Effector memory CD8-positive, alpha-beta T cell (primary cell): ENCODE data around the gene CBL.
"Not testable (repeated sequence)": the region's sequence is repeated elsewhere in the genome, so short reads cannot be mapped to it uniquely, and the experiment has no call there.

Experiments used
- ATAC-seq: fragments of 150-1000 bp; cut with Tn5 transposase; replicated peaks from 2 replicates; pipeline ENCODE4 v1.10.0; 2021; ENCODE audit warnings: mild to moderate bottlenecking, moderate library complexity
- DNase-seq, 3 experiments: peaks; one replicate each; pipeline ENCODE4 v3.0.0; 2021
- H3K27ac Mint-ChIP-seq, 2 donors: one replicate each; pipeline ENCODE4 v1.8.0; 2022; ENCODE audit warnings: mild to moderate bottlenecking in 2 of 2, mixed read lengths in 2 of 2, moderate library complexity in 2 of 2
- H3K27me3 Mint-ChIP-seq, 2 donors: one replicate each; pipeline ENCODE4 v1.8.0; 2022; ENCODE audit warnings: mixed read lengths in 2 of 2
- H3K36me3 Mint-ChIP-seq: one replicate; pipeline ENCODE4 v1.8.0; 2022; ENCODE audit warnings: mild to moderate bottlenecking, moderate library complexity, mixed read lengths; ENCODE audit not compliant: insufficient read depth
- H3K4me1 Mint-ChIP-seq, 2 donors: one replicate each; pipeline ENCODE4 v1.8.0; 2022; ENCODE audit warnings: low read depth in 2 of 2, mixed read lengths in 2 of 2
- H3K4me3 Mint-ChIP-seq, 2 donors: one replicate each; pipeline ENCODE4 v1.8.0; 2022; ENCODE audit warnings: mild to moderate bottlenecking in 2 of 2, mixed read lengths in 2 of 2, moderate library complexity in 2 of 2
- H3K9me3 Mint-ChIP-seq, 2 donors: one replicate each; pipeline ENCODE4 v1.8.0; 2022; ENCODE audit warnings: mixed read lengths in 2 of 2

The CBL gene

DNA sequence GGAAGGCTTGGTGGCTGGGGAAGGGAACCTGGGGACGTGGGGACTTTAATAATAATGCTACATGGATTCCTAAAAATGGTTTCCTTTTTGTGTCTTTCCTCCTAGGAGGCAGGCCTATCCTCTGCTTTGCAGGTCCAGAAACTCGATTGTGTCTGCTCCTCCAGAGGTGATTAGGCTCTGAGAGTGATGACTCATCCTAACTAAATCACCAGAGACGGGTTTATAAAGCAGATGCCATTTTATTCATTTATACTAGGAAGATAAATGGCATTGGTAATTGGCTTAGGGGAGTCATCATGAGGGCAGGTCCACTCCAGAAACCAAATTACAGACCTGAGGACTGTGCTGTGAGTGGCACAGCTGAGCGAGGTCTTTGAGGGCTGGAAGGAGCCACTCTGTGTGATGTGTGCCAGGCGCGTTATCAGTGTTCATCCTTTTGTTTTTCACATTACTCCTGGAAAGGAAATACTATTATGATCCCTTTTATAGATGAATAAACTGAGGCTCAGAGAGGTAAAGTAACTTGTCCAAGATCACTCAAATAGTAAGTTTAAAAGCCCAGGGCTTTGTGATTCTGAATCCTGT lies 30.6 kb upstream of the CBL start:
- Mint-ChIP-seq H3K27me3 (no peaks in the 10 kb centered on the region), H3K9me3 (no peaks in the 10 kb centered on the region), H3K4me1 (peaks cover 0 to 4% of the 10 kb centered on the region in 2 donors), H3K36me3 (peaks cover 18% of the 10 kb centered on the region), H3K27ac (no peak overlapping the region), H3K4me3 (no peak overlapping the region)
- no peak for ATAC-seq
- no peak for DNase-seq

GRCh38 chr11:119178166-119178680 lies 27.9 kb upstream of the CBL start:
- DNase-seq (no peak), ATAC-seq (no peak)
- Mint-ChIP-seq H3K9me3 (no peaks in the 10 kb centered on the region), H3K36me3 (peaks cover 17% of the 10 kb centered on the region), H3K4me3 (no peak overlapping the region), H3K4me1 (peaks cover 0 to 4% of the 10 kb centered on the region in 2 donors), H3K27ac (no peak overlapping the region), H3K27me3 (no peaks in the 10 kb centered on the region)

DNA sequence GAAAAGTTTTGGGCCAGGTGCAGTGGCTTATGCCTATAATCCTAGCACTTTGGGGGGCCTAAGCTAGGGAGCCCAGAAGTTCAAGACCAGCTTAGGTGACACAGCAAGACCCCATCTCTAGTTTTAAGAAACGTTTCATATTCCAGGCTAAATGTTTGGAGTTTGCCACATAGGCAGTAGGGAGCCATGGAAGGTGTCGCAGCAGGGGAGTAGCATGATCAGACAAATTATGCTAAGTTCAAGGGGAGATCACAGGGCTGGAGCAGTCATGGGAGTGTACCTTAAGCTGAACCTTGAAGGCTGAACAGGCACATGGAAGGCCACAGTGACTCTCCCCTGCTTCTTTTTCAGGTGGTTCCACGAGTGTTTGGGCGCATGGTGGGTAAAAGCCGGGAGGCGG lies 26.8 kb upstream of the CBL start:
- Mint-ChIP-seq H3K9me3 (no peaks in the 10 kb centered on the region), H3K27ac (no peak overlapping the region)

GRCh38 chr11:119179983-119180382 lies 26.2 kb upstream of the CBL start:
- Mint-ChIP-seq H3K27ac (peak overlapping the region in 1 of 2 donors; percentile 25), H3K4me3 (no peak overlapping the region), H3K36me3 (peaks cover 17% of the 10 kb centered on the region), H3K27me3 (no peaks in the 10 kb centered on the region), H3K9me3 (no peaks in the 10 kb centered on the region), H3K4me1 (peaks cover 0 to 4% of the 10 kb centered on the region in 2 donors)
- ATAC-seq, result no peak
- no peak for DNase-seq

More for the DNA sequence above, 26.8 kb upstream of the CBL start:
- H3K36me3 Mint-ChIP-seq, result peaks cover 17% of the 10 kb centered on the region
- no peak for ATAC-seq
- no peak overlapping the region for H3K4me3 Mint-ChIP-seq
- DNase-seq, result no peak
- H3K4me1 Mint-ChIP-seq, result peaks cover 0 to 4% of the 10 kb centered on the region in 2 donors
- H3K27me3 Mint-ChIP-seq, result no peaks in the 10 kb centered on the region

GRCh38 chr11:119180729-119181676 lies 25.1 kb upstream of the CBL start:
- H3K4me3 Mint-ChIP-seq, result no peak overlapping the region
- H3K27ac Mint-ChIP-seq, result no peak overlapping the region
- ATAC-seq, result no peak
- no peaks in the 10 kb centered on the region for H3K9me3 Mint-ChIP-seq
- no peaks in the 10 kb centered on the region for H3K4me1 Mint-ChIP-seq
- peaks cover 20% of the 10 kb centered on the region for H3K36me3 Mint-ChIP-seq
- no peak for DNase-seq
- peaks cover 2 to 10% of the 10 kb centered on the region in 2 donors for H3K27me3 Mint-ChIP-seq

GRCh38 chr11:119181677-119182412 lies 24.3 kb upstream of the CBL start:
- DNase-seq, result no peak
- Mint-ChIP-seq H3K27me3 (peaks cover 11 to 18% of the 10 kb centered on the region in 2 donors), H3K4me3 (no peak overlapping the region), H3K36me3 (peaks cover 20% of the 10 kb centered on the region), H3K4me1 (no peaks in the 10 kb centered on the region), H3K27ac (no peak overlapping the region), H3K9me3 (no peaks in the 10 kb centered on the region)
- no peak for ATAC-seq

DNA sequence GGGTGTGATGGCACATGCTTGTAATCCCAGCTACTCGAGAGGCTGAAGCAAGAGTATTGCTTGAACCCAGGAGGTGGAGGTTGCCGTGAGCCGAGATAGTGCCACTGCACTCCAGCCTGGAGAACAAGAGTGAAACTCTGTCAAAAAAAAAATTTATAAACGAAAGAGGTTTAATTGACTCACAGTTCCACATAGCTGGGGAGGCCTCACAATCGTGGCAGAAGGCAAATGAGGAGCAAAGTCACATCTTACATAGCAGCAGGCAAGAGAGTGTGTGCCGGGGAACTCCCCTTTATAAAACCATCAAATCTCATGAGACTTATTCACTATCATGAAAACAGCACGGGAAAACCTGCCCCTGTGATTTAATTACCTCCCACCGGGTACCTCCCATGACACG lies 21.7 kb upstream of the CBL start:
- H3K36me3 Mint-ChIP-seq, ATAC-seq, H3K9me3 Mint-ChIP-seq, H3K4me1 Mint-ChIP-seq, DNase-seq, H3K4me3 Mint-ChIP-seq, H3K27ac Mint-ChIP-seq: not testable (repeated sequence)
- H3K27me3 Mint-ChIP-seq, result peaks cover 16 to 38% of the 10 kb centered on the region in 2 donors

DNA sequence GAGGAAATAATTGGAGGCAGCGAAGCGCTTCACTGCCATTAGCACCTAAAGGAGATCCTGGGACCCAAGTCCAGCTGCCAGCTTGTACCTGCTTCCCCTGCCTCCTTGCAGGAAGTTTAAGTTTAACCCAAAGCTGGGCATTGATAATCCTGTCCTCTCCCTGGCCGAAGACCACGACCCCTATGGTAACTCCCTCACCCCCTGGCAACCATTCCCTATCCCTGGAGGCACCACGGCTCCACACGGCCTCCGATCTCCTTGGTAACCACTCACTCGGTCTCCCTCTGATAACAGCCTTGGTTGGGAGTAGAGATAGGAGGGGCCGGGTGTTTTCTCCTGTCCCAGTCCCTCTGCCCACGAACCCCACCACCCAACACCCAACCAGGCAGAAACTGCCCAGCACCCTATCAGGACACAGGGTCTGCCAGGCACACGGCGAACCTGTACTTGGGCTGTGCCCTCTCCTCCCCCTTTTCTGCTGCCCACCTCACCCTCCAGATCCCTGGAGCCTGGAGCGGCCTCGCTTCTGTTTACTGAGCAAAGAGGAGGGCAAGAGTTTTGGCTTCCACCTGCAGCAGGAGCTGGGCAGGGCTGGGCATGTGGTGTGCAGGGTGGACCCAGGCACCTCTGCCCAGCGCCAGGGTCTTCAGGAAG lies 20.0 kb upstream of the CBL start:
- Mint-ChIP-seq H3K36me3 (peaks cover 3% of the 10 kb centered on the region), H3K27me3 (peaks cover 16 to 40% of the 10 kb centered on the region in 2 donors), H3K4me1 (no peaks in the 10 kb centered on the region), H3K9me3 (no peaks in the 10 kb centered on the region), H3K4me3 (no peak overlapping the region), H3K27ac (no peak overlapping the region)
- no peak for ATAC-seq
- no peak for DNase-seq

DNA sequence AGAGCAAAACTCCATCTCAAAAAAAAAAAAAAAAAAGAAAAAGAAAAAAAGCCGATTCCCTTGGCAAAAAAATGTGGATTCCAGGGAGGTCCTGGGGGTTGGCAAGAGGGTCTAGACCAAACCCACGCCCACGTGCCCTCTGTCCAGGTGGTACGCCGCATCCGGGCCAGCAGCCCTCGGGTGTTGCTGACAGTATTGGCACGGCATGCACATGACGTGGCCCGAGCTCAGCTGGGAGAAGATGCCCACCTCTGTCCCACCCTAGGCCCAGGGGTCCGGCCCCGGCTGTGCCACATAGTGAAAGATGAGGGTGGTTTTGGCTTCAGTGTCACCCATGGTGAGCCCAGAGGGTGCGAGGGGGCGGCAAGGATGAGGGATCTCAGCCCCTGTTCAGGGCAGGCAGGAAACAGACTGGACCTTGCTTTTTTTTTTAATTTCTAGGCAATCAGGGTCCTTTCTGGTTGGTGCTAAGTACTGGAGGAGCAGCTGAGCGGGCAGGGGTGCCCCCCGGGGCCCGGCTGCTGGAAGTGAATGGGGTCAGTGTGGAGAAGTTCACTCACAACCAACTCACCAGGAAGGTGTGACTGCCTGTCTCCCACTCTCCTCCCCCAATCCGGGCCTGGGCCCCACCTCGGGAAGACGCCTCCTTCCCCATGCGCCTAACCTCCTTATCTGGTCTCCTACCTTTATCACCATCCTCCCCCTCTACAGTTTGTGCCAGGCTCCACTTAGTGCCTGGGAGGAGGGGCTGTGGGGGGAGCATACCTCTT lies 18.8 kb upstream of the CBL start:
- peaks cover 3% of the 10 kb centered on the region for H3K36me3 Mint-ChIP-seq
- H3K4me3 Mint-ChIP-seq, result no peak overlapping the region
- peaks cover 16 to 40% of the 10 kb centered on the region in 2 donors for H3K27me3 Mint-ChIP-seq
- DNase-seq (no peak), ATAC-seq (no peak)
- no peaks in the 10 kb centered on the region for H3K4me1 Mint-ChIP-seq
- peak overlapping the region in 1 of 2 donors; percentile 62 for H3K27ac Mint-ChIP-seq
- no peaks in the 10 kb centered on the region for H3K9me3 Mint-ChIP-seq

DNA sequence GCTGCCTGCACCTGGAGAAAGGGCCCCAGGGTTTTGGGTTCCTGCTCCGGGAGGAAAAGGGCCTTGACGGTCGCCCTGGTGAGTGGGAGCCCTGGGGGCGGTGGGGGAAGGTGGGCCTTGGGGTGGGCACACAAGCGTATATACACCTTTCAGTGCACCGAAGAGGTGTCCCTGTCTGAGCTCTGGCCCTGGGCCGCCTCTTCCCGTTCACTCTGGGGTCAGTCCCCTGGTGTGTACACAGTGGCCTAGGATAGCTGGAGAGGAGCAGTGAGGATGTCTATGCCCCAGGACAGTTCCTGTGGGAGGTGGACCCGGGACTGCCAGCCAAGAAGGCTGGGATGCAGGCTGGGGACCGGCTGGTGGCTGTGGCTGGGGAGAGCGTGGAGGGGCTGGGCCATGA lies 18.1 kb upstream of the CBL start:
- H3K4me1 Mint-ChIP-seq, result no peaks in the 10 kb centered on the region
- DNase-seq (no peak), ATAC-seq (no peak)
- H3K27me3 Mint-ChIP-seq, result peaks cover 16 to 40% of the 10 kb centered on the region in 2 donors
- no peak overlapping the region for H3K27ac Mint-ChIP-seq
- H3K36me3 Mint-ChIP-seq, result peaks cover 3% of the 10 kb centered on the region
- no peak overlapping the region for H3K4me3 Mint-ChIP-seq
- H3K9me3 Mint-ChIP-seq, result no peaks in the 10 kb centered on the region

- Mint-ChIP-seq H3K4me1 (no peaks in the 10 kb centered on the region), H3K27me3 (peaks cover 24 to 40% of the 10 kb centered on the region in 2 donors)
- no peak for ATAC-seq
Observed at GRCh38 chr11:119188887-119189286, 17.3 kb upstream of the CBL start.

DNA sequence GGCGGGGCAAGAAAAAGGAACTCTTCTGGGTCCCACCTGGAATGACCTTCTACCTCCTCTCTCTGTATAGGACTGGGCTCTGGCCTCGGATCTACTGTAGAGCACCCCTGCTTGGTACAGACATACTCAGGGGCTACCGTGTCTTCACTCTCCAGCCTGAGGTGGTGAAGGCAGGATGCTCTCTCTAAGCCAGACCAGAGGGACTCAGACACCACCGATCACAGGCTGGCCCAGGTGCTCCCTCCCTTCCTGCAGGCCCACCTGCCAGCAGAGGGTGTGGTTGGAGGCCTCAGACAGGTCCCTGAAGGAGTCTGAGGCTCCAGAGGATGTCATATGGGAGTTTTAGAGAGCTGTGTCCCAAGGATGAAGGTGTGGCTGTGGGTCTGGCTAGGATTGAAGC lies 16.7 kb upstream of the CBL start:
- ATAC-seq (no peak), DNase-seq (no peak)
- Mint-ChIP-seq H3K9me3 (no peaks in the 10 kb centered on the region), H3K4me1 (no peaks in the 10 kb centered on the region), H3K27ac (peak overlapping the region in 1 of 2 donors; percentile 15), H3K4me3 (no peak overlapping the region), H3K27me3 (peaks cover 25 to 40% of the 10 kb centered on the region in 2 donors), H3K36me3 (peaks cover 3% of the 10 kb centered on the region)

More at GRCh38 chr11:119188887-119189286, 17.3 kb upstream of the CBL start:
- DNase-seq, result no peak
- peaks cover 3% of the 10 kb centered on the region for H3K36me3 Mint-ChIP-seq
- H3K27ac Mint-ChIP-seq, result peak overlapping the region in 1 of 2 donors; percentile 15
- no peak overlapping the region for H3K4me3 Mint-ChIP-seq
- H3K9me3 Mint-ChIP-seq, result no peaks in the 10 kb centered on the region
